Hepatocyte (in vitro differentiated cells): ENCODE measurements around the gene TAF7.

Experiments used
- EZH2 ChIP-seq: fragments of 200-600 bp; sonication (generic); IDR thresholded peaks from 2 replicates; pipeline ENCODE4 v1.6.1; 2016; ENCODE audit warnings: antibody characterized with exemption, mild to moderate bottlenecking, borderline replicate concordance
- TF ChIP-seq, protein P1 (sequence below): fragments of 200-600 bp; sonication (generic); IDR thresholded peaks from 2 replicates; pipeline ENCODE4 v1.5.1; 2016; ENCODE audit warnings: antibody characterized with exemption, mild to moderate bottlenecking; ENCODE audit not compliant: poor library complexity

DNA sequence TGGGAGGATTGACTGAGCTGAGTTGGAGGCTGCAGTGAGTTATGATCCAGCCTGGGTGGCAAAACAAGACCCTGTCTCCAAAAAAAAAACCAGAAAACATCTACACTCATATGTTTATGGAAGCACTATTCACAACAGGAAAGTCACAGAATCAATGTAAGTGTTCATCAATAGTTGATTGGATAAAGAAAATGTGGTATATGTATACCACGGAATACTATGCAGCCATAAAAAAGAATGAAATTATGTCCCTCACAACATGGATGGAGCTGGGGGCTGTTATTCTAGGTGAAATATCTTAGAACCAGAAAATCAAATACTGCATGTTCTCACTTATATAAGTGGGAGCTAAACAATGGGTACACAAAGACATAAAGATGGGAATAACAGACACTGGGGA, 14.0 kb downstream of the TAF7 start:
- TF ChIP-seq, protein P1, sequence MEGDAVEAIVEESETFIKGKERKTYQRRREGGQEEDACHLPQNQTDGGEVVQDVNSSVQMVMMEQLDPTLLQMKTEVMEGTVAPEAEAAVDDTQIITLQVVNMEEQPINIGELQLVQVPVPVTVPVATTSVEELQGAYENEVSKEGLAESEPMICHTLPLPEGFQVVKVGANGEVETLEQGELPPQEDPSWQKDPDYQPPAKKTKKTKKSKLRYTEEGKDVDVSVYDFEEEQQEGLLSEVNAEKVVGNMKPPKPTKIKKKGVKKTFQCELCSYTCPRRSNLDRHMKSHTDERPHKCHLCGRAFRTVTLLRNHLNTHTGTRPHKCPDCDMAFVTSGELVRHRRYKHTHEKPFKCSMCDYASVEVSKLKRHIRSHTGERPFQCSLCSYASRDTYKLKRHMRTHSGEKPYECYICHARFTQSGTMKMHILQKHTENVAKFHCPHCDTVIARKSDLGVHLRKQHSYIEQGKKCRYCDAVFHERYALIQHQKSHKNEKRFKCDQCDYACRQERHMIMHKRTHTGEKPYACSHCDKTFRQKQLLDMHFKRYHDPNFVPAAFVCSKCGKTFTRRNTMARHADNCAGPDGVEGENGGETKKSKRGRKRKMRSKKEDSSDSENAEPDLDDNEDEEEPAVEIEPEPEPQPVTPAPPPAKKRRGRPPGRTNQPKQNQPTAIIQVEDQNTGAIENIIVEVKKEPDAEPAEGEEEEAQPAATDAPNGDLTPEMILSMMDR = no peak
- TF ChIP-seq EZH2 = no peak
